ENCODE measurements around the gene BUB1B. TPM values are rescaled to one million over a fixed set of nuclear protein-coding genes. Genes with fewer than 3 reads are reported as not detected.

The BUB1B gene
- total RNA-seq, 1 donor from 2014 or later = 0.79 TPM

GRCh38 chr15:40248006-40248783, 87.3 kb downstream of the BUB1B start:
- no peak for TF ChIP-seq CTCF (IDR thresholded peaks at IDR 0.05; ENCODE audit: insufficient read depth, low read length, severe bottlenecking)
- DNase-seq (ENCODE audit: low read depth) (no peak), FAIRE-seq (no peak)
- Histone ChIP-seq H3K36me3 (ENCODE audit: control insufficient read depth, insufficient read depth, low read length) (peaks cover 8% of the 10 kb centered on the region), H3K4me3 (ENCODE audit: low read depth, low read length) (no peak overlapping the region), H3K27me3 (ENCODE audit: control insufficient read depth, insufficient read depth, low read length) (no peaks in the 10 kb centered on the region)

- H3K36me3 ChIP-seq (ENCODE audit: control insufficient read depth, insufficient read depth, low read length) = peaks cover 16% of the 10 kb centered on the region
- no peaks in the 10 kb centered on the region for H3K27me3 ChIP-seq (ENCODE audit: control insufficient read depth, insufficient read depth, low read length)
- DNase-seq (ENCODE audit: low read depth) (peak; percentile 61), FAIRE-seq (no peak)
- no peak overlapping the region for H3K4me3 ChIP-seq (ENCODE audit: low read depth, low read length)
- no peak for TF ChIP-seq CTCF (IDR thresholded peaks at IDR 0.05; ENCODE audit: insufficient read depth, low read length, severe bottlenecking)
Observed at GRCh38 chr15:40249477-40250303, 88.8 kb downstream of the BUB1B start.

- no peak for TF ChIP-seq CTCF (IDR thresholded peaks at IDR 0.05; ENCODE audit: insufficient read depth, low read length, severe bottlenecking)
- Histone ChIP-seq H3K36me3 (ENCODE audit: control insufficient read depth, insufficient read depth, low read length) (peaks cover 16% of the 10 kb centered on the region), H3K4me3 (ENCODE audit: low read depth, low read length) (no peak overlapping the region), H3K27me3 (ENCODE audit: control insufficient read depth, insufficient read depth, low read length) (no peaks in the 10 kb centered on the region)
- DNase-seq (ENCODE audit: low read depth) (no peak), FAIRE-seq (no peak)
Observed at GRCh38 chr15:40250304-40250656, 89.4 kb downstream of the BUB1B start.

GRCh38 chr15:40250771-40251483, 90.1 kb downstream of the BUB1B start:
- TF ChIP-seq CTCF (IDR thresholded peaks at IDR 0.05; ENCODE audit: insufficient read depth, low read length, severe bottlenecking) = no peak
- Histone ChIP-seq H3K36me3 (ENCODE audit: control insufficient read depth, insufficient read depth, low read length) (peaks cover 14% of the 10 kb centered on the region), H3K27me3 (ENCODE audit: control insufficient read depth, insufficient read depth, low read length) (no peaks in the 10 kb centered on the region), H3K4me3 (ENCODE audit: low read depth, low read length) (no peak overlapping the region)
- FAIRE-seq (no peak), DNase-seq (ENCODE audit: low read depth) (no peak)

GRCh38 chr15:40251486-40252140, 90.7 kb downstream of the BUB1B start:
- peaks cover 17% of the 10 kb centered on the region for H3K36me3 ChIP-seq (ENCODE audit: control insufficient read depth, insufficient read depth, low read length)
- DNase-seq (ENCODE audit: low read depth) (no peak), FAIRE-seq (no peak)
- H3K4me3 ChIP-seq (ENCODE audit: low read depth, low read length) = no peak overlapping the region
- TF ChIP-seq CTCF (IDR thresholded peaks at IDR 0.05; ENCODE audit: insufficient read depth, low read length, severe bottlenecking) = no peak
- no peaks in the 10 kb centered on the region for H3K27me3 ChIP-seq (ENCODE audit: control insufficient read depth, insufficient read depth, low read length)

Measured in bronchial epithelial cell (primary cell).